ENCODE measurements around the gene TNNC2.
A peak's percentile ranks its signal among the peaks of the same experiment; 100 is the strongest.

Gene TNNC2

GRCh38 chr20:45779011-45779915 is 47.8 kb downstream of the TNNC2 start:
- peak; percentile 46 for DNase-seq

GRCh38 chr20:45776931-45777330 is 50.2 kb downstream of the TNNC2 start:
- DNase-seq, result no peak

- no peak for DNase-seq
Measured at GRCh38 chr20:45775411-45775810, 51.7 kb downstream of the TNNC2 start.

- DNase-seq, result no peak
Measured at GRCh38 chr20:45774945-45775344, 52.2 kb downstream of the TNNC2 start.

Data from hematopoietic multipotent progenitor cell treated with erythropoietin and hydrocortisone succinate and interleukin-3 and kit ligand, for 8 days (in vitro differentiated cells).